PC-3 (cell line): Measurements from ENCODE around the gene TEFM.

ENCODE experiments used
- EZH2 ChIP-seq: fragments of 300-600 bp; sonication (generic); IDR thresholded peaks from one replicate; pipeline ENCODE4 v1.6.1; 2017; ENCODE audit warnings: antibody characterized with exemption, mild to moderate bottlenecking, low read length; ENCODE audit not compliant: unreplicated experiment
- EZH2phosphoT487 ChIP-seq: fragments of 300-600 bp; sonication (generic); IDR thresholded peaks from 2 replicates; pipeline ENCODE4 v1.6.1; 2018; ENCODE audit warnings: mild to moderate bottlenecking, antibody characterized with exemption, low read length, borderline replicate concordance
- TF ChIP-seq, protein P1 (sequence below): fragments of 300-600 bp; sonication (generic); conservative IDR thresholded peaks from 2 replicates; pipeline ENCODE4 v1.5.1; 2017; ENCODE audit warnings: antibody characterized with exemption, low read depth, mild to moderate bottlenecking, low read length

- TF ChIP-seq, protein P1, sequence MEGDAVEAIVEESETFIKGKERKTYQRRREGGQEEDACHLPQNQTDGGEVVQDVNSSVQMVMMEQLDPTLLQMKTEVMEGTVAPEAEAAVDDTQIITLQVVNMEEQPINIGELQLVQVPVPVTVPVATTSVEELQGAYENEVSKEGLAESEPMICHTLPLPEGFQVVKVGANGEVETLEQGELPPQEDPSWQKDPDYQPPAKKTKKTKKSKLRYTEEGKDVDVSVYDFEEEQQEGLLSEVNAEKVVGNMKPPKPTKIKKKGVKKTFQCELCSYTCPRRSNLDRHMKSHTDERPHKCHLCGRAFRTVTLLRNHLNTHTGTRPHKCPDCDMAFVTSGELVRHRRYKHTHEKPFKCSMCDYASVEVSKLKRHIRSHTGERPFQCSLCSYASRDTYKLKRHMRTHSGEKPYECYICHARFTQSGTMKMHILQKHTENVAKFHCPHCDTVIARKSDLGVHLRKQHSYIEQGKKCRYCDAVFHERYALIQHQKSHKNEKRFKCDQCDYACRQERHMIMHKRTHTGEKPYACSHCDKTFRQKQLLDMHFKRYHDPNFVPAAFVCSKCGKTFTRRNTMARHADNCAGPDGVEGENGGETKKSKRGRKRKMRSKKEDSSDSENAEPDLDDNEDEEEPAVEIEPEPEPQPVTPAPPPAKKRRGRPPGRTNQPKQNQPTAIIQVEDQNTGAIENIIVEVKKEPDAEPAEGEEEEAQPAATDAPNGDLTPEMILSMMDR: no peak
- no peak for TF ChIP-seq EZH2
- TF ChIP-seq EZH2phosphoT487: no peak
Measured at GRCh38 chr17:30950189-30950588, 44.2 kb upstream of the TEFM start.
